Adrenal gland (tissue), 12 donors: Measurements from ENCODE around the gene ULBP3. TPM values are rescaled to one million over a fixed set of nuclear protein-coding genes. Genes with fewer than 3 reads are reported as not detected.
"Not testable (repeated sequence)": the region's sequence is repeated elsewhere in the genome, so short reads cannot be mapped to it uniquely, and the experiment has no call there.

Experiments
- DNase-seq, 7 donors: peaks; one replicate each; pipeline ENCODE4 v3.0.0-alpha.2; 2019 to 2020
- H3K27ac ChIP-seq, 5 donors: fragments of 200-600 bp; sonication (generic) in 4 of 5; 1 replicate in 3 of 5; 2 replicates in 2 of 5; pipeline versions ENCODE4 v1.5.1 to v1.8.0; 2016 to 2020; ENCODE audit warnings: mild to moderate bottlenecking in 1 of 5
- H3K27me3 ChIP-seq: fragments of 200-600 bp; 2 replicates; pipeline ENCODE4 v1.8.0; 2021
- H3K36me3 ChIP-seq, 2 donors: fragments of 200-600 bp; replicated peaks in 1 of 2; 1 replicate in 1 of 2; 2 replicates in 1 of 2; pipeline versions ENCODE4 v1.5.1 to v1.8.0; 2018 to 2022
- H3K4me1 ChIP-seq, 2 donors: fragments of 200-600 bp; replicated peaks in 1 of 2; 1 replicate in 1 of 2; 2 replicates in 1 of 2; pipeline versions ENCODE4 v1.5.1 to v1.8.0; 2018 to 2021
- H3K4me3 ChIP-seq, 4 donors: fragments of 200-600 bp; sonication (generic) in 3 of 4; one replicate each; pipeline ENCODE4 v1.5.1; 2016 to 2018
- H3K9me3 ChIP-seq, 3 donors: fragments of 200-600 bp; sonication (generic) in 1 of 3; replicated peaks in 1 of 3; 1 replicate in 2 of 3; 2 replicates in 1 of 3; pipeline versions ENCODE4 v1.5.1 to v1.8.0; 2016 to 2021
- POLR2A ChIP-seq, 2 donors: fragments of 450-650 bp; IDR thresholded peaks; one replicate each; pipeline ENCODE4 v1.6.1; 2017; ENCODE audit warnings: antibody characterized with exemption in 2 of 2, mild to moderate bottlenecking in 2 of 2, moderate library complexity in 1 of 2
- WGBS, 4 donors: extraction: QIAGEN DNeasy Blood & Tissue Kit in 2 of 4; methylation state at CpG; one replicate each; pipeline versions ENCODE4 v1.1.5 to v1.1.7; 2013 to 2017; 5-methylcytosine and 5-hydroxymethylcytosine counted together
- intact Hi-C, 2 donors: fragments of 100-400 bp; cut with DNase I; formaldehyde crosslinking; loops; one replicate each; pipeline versions ENCODE4 v1.14.1 to v1.15.0; 2022 to 2023
- polyA plus RNA-seq, 3 donors: library from polyadenylated mRNA; stranded (reverse); fragments of 200-250 nt in 2 of 3; fragments of 350-450 nt in 1 of 3; fragmentation: Illumina TruSeq in 1 of 3; extraction: RNeasy Lipid Tissue Mini Kit (QIAGEN cat#74804) in 1 of 3; gene quantifications; one replicate each; pipeline ENCODE4 v1.2.3, GENCODE V29; 2013 to 2014
- total RNA-seq, 9 donors: library from RNA; depleted of rRNA in 4 of 9; stranded (reverse); fragments of >200 nt in 4 of 9; fragments of 120-200 nt in 1 of 9; fragmentation: NEBNext Ultra II Directional in 1 of 9; extraction: Animal tissue kit (Norgen Biotek cat#: 25700) in 1 of 9; gene quantifications; one replicate each; pipeline versions ENCODE4 v1.1.0 to v1.2.4, GENCODE V29; 2013 to 2023
- TF ChIP-seq, protein P1 (sequence below), 6 experiments: fragments of 450-650 bp in 4 of 6; fragments of 200-600 bp in 2 of 6; sonication (generic) in 1 of 6; IDR thresholded peaks; 1 replicate in 5 of 6; 2 replicates in 1 of 6; pipeline versions ENCODE4 v1.5.1 to v1.8.0; 2016 to 2021; ENCODE audit warnings: antibody characterized with exemption in 6 of 6, mild to moderate bottlenecking in 2 of 6, moderate library complexity in 1 of 6
- donor health status: healthy with polysubstance abuse.
- donor health status: Bipolar disorder and iron deficiency.
- donor health status: DM: yes; HTN: yes; CAD: no.
- donor health status: DM: no; HTN: no; CAD: no.
- donor health status: DM: no; HTN: no; CAD: no.
- donor health status: DM: yes; HTN: yes; CAD: no.

ULBP3 gene
- total and polyA plus RNA-seq, 12 donors = 0.17 to 15.6 (median 5.1) TPM

DNA sequence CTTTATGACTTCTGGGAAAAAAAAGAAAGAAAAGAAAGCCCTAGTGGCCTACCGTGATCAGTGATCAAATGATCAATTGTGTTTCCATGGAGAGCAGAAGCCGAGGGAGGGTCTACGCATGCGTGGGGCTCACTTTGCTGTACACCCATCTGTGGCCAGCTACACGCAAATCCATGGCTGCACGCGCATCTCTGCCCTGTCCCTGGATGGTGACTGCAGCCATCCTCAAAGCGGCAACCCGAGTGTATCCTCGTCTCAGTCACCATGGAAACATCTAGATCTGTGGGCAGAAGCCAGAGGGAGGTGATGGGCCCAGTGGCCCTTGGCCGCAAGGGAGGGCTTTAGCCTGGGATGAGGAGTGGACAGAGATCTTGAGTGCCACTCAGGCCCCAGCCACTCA, 785 bp upstream of the ULBP3 start:
- peak overlapping the region in 1 of 5 donors; percentile 73 for H3K27ac ChIP-seq
- WGBS, 4 donors = 61 to 72% (median 70%) methylated on average over 11 of the region's 11 CpGs

DNA sequence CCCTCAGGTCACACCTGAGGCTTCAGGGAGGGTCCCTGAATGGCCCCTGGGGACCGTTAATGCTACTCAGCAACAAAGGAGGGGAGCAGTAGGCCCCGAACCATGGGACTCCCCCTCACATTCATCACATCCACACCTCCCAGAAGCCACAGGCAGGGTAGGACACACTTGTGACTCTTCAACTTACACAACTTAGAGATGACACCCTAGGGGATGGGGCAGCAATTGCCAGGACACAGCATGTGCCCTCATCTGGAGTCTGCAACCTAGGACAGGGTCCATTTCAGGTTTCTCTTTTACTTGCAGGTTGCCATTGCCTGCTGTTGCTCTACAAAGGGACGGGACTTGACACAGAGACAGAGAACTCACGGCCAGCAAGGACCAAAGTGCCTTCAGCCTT, 770 bp downstream of the ULBP3 start:
- no peaks in the 10 kb centered on the region for H3K9me3 ChIP-seq
- H3K4me3 ChIP-seq = peak overlapping the region in 2 of 4 donors; percentile 63 to 74
- WGBS, 4 donors = 48 to 62% (median 55%) methylated on average over 4 of the region's 4 CpGs
- intact Hi-C loops = no loop called here
- peaks cover 0 to 6% of the 10 kb centered on the region in 2 donors for H3K4me1 ChIP-seq
- no peaks in the 10 kb centered on the region for H3K36me3 ChIP-seq
- no peaks in the 10 kb centered on the region for H3K27me3 ChIP-seq
- no peak overlapping the region for H3K27ac ChIP-seq
- no peak for DNase-seq
- TF ChIP-seq POLR2A (IDR thresholded peaks at IDR 0.05) = no peak
- TF ChIP-seq, protein P1, sequence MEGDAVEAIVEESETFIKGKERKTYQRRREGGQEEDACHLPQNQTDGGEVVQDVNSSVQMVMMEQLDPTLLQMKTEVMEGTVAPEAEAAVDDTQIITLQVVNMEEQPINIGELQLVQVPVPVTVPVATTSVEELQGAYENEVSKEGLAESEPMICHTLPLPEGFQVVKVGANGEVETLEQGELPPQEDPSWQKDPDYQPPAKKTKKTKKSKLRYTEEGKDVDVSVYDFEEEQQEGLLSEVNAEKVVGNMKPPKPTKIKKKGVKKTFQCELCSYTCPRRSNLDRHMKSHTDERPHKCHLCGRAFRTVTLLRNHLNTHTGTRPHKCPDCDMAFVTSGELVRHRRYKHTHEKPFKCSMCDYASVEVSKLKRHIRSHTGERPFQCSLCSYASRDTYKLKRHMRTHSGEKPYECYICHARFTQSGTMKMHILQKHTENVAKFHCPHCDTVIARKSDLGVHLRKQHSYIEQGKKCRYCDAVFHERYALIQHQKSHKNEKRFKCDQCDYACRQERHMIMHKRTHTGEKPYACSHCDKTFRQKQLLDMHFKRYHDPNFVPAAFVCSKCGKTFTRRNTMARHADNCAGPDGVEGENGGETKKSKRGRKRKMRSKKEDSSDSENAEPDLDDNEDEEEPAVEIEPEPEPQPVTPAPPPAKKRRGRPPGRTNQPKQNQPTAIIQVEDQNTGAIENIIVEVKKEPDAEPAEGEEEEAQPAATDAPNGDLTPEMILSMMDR (IDR thresholded peaks at IDR 0.05) = no peak

More for the DNA sequence above, 785 bp upstream of the ULBP3 start:
- no peaks in the 10 kb centered on the region for H3K9me3 ChIP-seq
- no peaks in the 10 kb centered on the region for H3K27me3 ChIP-seq
- TF ChIP-seq, protein P1 (IDR thresholded peaks at IDR 0.05) = no peak
- TF ChIP-seq POLR2A (IDR thresholded peaks at IDR 0.05) = no peak
- intact Hi-C loops = loop anchor here in 1 of 2 donors (10.0 kb wide), 1 partner anchor 745 kb away; no protein-coding TSS in a partner anchor
- no peaks in the 10 kb centered on the region for H3K36me3 ChIP-seq
- H3K4me1 ChIP-seq = peaks cover 0 to 6% of the 10 kb centered on the region in 2 donors
- H3K4me3 ChIP-seq = peak overlapping the region in 2 of 4 donors; percentile 63 to 74
- peak; percentile 36 to 76 (median 54) for DNase-seq

DNA sequence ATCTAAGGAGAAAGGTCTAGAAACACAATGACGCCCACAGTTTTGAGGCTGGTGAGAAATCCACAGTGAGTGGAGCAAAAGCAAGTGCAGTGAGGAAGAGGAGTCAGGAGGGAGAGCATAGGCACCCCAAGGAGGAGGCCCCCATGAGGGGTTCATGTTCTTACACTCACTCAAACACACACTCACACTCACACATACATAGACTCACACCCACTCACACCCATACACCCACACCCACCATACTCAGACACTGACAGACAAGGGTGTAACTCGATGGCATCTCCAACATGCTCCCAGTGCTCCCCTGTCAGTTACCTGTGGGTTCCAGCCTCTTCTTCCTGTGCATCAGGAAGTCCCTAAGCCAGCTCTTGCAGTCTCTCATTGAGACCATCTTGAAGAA, 3.8 kb downstream of the ULBP3 start:
- intact Hi-C loops = no loop called here
- WGBS, 4 donors = 70 to 87% (median 87%) methylated on average over 2 of the region's 2 CpGs
- no peak overlapping the region for H3K4me3 ChIP-seq
- H3K9me3 ChIP-seq = no peaks in the 10 kb centered on the region
- H3K36me3 ChIP-seq = no peaks in the 10 kb centered on the region
- no peak overlapping the region for H3K27ac ChIP-seq
- no peaks in the 10 kb centered on the region for H3K27me3 ChIP-seq
- peaks cover 0 to 6% of the 10 kb centered on the region in 2 donors for H3K4me1 ChIP-seq
- DNase-seq = no peak
- no peak for TF ChIP-seq POLR2A (IDR thresholded peaks at IDR 0.05)
- TF ChIP-seq, protein P1 (IDR thresholded peaks at IDR 0.05) = no peak

DNA sequence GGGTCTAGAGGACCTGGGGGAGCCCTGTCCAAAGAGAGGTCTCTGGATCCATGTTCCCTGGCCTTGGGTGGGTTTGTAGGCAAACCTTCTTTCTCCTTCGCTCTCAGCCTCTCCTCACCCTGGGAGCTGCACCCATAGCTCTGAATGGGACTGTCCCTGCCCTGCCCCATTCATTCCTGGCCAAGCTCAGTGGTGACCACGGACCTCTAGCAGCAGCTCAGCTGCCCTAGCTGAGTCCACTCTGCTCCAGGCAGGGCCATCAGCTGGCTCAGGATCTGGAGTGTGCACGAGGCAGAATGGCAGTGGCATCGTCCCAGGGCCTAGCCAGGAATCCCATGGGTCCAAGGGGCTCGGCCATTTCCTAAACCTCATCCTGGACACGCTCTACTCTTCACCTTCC, 5.3 kb downstream of the ULBP3 start:
- Histone ChIP-seq H3K9me3 (no peaks in the 10 kb centered on the region), H3K27ac (no peak overlapping the region), H3K36me3 (no peaks in the 10 kb centered on the region), H3K4me1 (peaks cover 0 to 6% of the 10 kb centered on the region in 2 donors), H3K27me3 (no peaks in the 10 kb centered on the region), H3K4me3 (no peak overlapping the region)
- 93 to 100% (median 97%) methylated on average over 3 to 6 of the region's 6 CpGs for WGBS, 4 donors
- intact Hi-C loops = no loop called here
- no peak for DNase-seq
- TF ChIP-seq, protein P1 (IDR thresholded peaks at IDR 0.05) = no peak
- TF ChIP-seq POLR2A (IDR thresholded peaks at IDR 0.05) = no peak

DNA sequence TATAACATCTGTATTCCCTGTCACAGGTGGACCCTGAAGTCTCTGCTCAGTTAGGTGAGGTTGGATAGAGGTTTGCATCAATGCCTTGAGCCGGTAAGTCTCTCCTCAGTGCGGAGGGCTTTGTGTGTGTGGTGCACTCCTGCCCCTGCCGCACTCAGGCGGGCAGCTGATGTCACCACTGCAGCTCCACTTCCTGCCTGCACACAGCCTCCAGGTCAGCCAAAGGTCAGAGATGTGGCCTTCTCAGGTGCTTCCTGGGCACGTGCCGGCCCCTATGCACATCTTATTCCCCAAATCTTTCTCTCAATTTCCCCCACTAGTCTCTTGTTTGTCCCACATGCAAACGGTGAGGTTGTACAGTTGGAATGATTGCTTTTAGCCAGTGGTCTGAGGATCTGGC, 8.9 kb downstream of the ULBP3 start:
- H3K27ac ChIP-seq, H3K4me3 ChIP-seq, H3K9me3 ChIP-seq, intact Hi-C loops, H3K36me3 ChIP-seq, DNase-seq, H3K27me3 ChIP-seq, H3K4me1 ChIP-seq: not testable (repeated sequence)
- 68 to 86% (median 78%) methylated on average over 7 of the region's 7 CpGs for WGBS, 4 donors
